PC-9 (cell line): ENCODE data around the gene EGFR. TPM values are rescaled to one million over a fixed set of nuclear protein-coding genes. Genes with fewer than 3 reads are reported as not detected.

Source experiments
- BruUV-seq: library from RNA; stranded (reverse); fragments of 400-500 nt; replicated peaks from 2 replicates; lab custom pipeline; 2021; lab: Mats Ljungman, UMichigan
- CTCF ChIA-PET: fragments of 300-600 bp; sonication (Branson Sonifier 250); formaldehyde crosslinking; loops from one replicate; lab custom pipeline; 2022; ENCODE audit warnings: antibody characterized with exemption; lab: Charles Lee
- POLR2A ChIA-PET: fragments of 300-600 bp; sonication (Branson Sonifier 250); formaldehyde crosslinking; loops from one replicate; lab custom pipeline; 2022; ENCODE audit warnings: antibody characterized with exemption; ENCODE audit not compliant: unreplicated experiment; lab: Charles Lee
- DNase-seq, 2 experiments: peaks; one replicate each; pipeline versions ENCODE4 v3.0.0 to v3.0.0-alpha.2; 2015 to 2022; ENCODE audit warnings: mixed read lengths in 1 of 2
- H2AFZ ChIP-seq: fragments of 200-600 bp; sonication (generic); 2 replicates; pipeline ENCODE4 v1.8.1; 2017; ENCODE audit warnings: antibody characterized with exemption
- H3F3A ChIP-seq: fragments of 200-600 bp; sonication (generic); 2 replicates; pipeline ENCODE4 v1.8.1; 2017; ENCODE audit warnings: antibody characterized with exemption, mild to moderate bottlenecking, low read depth; ENCODE audit not compliant: insufficient read depth
- H3K27ac ChIP-seq: fragments of 200-600 bp; sonication (generic); 2 replicates; pipeline ENCODE4 v1.6.1; 2016; ENCODE audit warnings: mixed run types
- H3K27me3 ChIP-seq: fragments of 200-600 bp; sonication (generic); 2 replicates; pipeline ENCODE4 v1.6.1; 2016; ENCODE audit warnings: low read depth, mixed run types; ENCODE audit not compliant: insufficient read depth
- H3K36me3 ChIP-seq: fragments of 200-600 bp; sonication (generic); 2 replicates; pipeline ENCODE4 v1.6.1; 2016; ENCODE audit warnings: low read depth, mixed run types
- H3K4me1 ChIP-seq: fragments of 200-600 bp; sonication (generic); replicated peaks from 2 replicates; pipeline ENCODE4 v1.6.1; 2016; ENCODE audit warnings: mixed run types; ENCODE audit not compliant: insufficient read depth
- H3K4me2 ChIP-seq: fragments of 200-600 bp; sonication (generic); 2 replicates; pipeline ENCODE4 v1.6.1; 2017; ENCODE audit warnings: mixed run types
- H3K4me3 ChIP-seq: fragments of 200-600 bp; sonication (generic); 2 replicates; pipeline ENCODE4 v1.6.1; 2016; ENCODE audit warnings: mixed run types
- H3K79me2 ChIP-seq: fragments of 200-600 bp; sonication (generic); 2 replicates; pipeline ENCODE4 v1.6.1; 2017; ENCODE audit warnings: low read depth, mixed run types
- H3K9me2 ChIP-seq: fragments of 200-600 bp; sonication (generic); 2 replicates; pipeline ENCODE4 v1.8.1; 2017; ENCODE audit warnings: mild to moderate bottlenecking; ENCODE audit not compliant: insufficient read depth
- H3K9me3 ChIP-seq: fragments of 200-600 bp; sonication (generic); 2 replicates; pipeline ENCODE4 v1.8.1; 2016; ENCODE audit warnings: low read depth; ENCODE audit not compliant: insufficient read depth
- H4K20me1 ChIP-seq: fragments of 200-600 bp; sonication (generic); 2 replicates; pipeline ENCODE4 v1.8.1; 2017; ENCODE audit not compliant: insufficient read depth
- CTCF ChIP-seq: fragments of 200-600 bp; sonication (generic); conservative IDR thresholded peaks from 2 replicates; pipeline ENCODE4 v1.6.1; 2017; ENCODE audit warnings: mixed run types, antibody characterized with exemption, mild to moderate bottlenecking, moderate library complexity
- EZH2 ChIP-seq: fragments of 200-600 bp; sonication (generic); IDR thresholded peaks from 2 replicates; pipeline ENCODE4 v1.8.0; 2017; ENCODE audit warnings: antibody characterized with exemption, low read depth
- intact Hi-C: fragments of 100-400 bp; cut with micrococcal nuclease; formaldehyde crosslinking; loops from one replicate; pipeline ENCODE4 v1.10.0; 2022; ENCODE audit not compliant: unreplicated experiment
- total RNA-seq: library from RNA; stranded (reverse); gene quantifications from 2 replicates; pipeline ENCODE4 v1.2.3, GENCODE V29; 2021

EGFR gene
- total RNA-seq, 1 experiment from 2014 or later: 342 TPM

GRCh38 chr7:55241958-55242357, 223.1 kb downstream of the EGFR start:
- peaks cover 6% of the 10 kb centered on the region; the same call in 1 of the 2 replicates for H3K4me1 ChIP-seq
- H3K36me3 ChIP-seq: no peaks in the 10 kb centered on the region
- no peaks in the 10 kb centered on the region for H4K20me1 ChIP-seq
- intact Hi-C loops: no loop called here
- H3K9me3 ChIP-seq: no peaks in the 10 kb centered on the region
- no peak overlapping the region for H3K4me3 ChIP-seq
- no peak for TF ChIP-seq CTCF
- no peak for TF ChIP-seq EZH2
- peaks cover 32% of the 10 kb centered on the region for H3K27me3 ChIP-seq
- H3K79me2 ChIP-seq: no peaks in the 10 kb centered on the region
- H3F3A ChIP-seq: no peaks in the 10 kb centered on the region
- POLR2A ChIA-PET: no interaction called here
- no peak overlapping the region for H3K27ac ChIP-seq
- H3K4me2 ChIP-seq: no peak overlapping the region
- no peak for DNase-seq
- H3K9me2 ChIP-seq: no peaks in the 10 kb centered on the region
- CTCF ChIA-PET: no interaction called here
- no peak overlapping the region for H2AFZ ChIP-seq
- no TSS peak for BruUV-seq

- no peak overlapping the region for H3K4me3 ChIP-seq
- no peak overlapping the region for H3K27ac ChIP-seq
- ChIA-PET CTCF (no interaction called here), POLR2A (interaction anchor here (0.7 kb wide), 1 partner anchor 219 kb away, joined by 9 read pairs; no protein-coding TSS in a partner anchor)
- no peaks in the 10 kb centered on the region for H3K79me2 ChIP-seq
- no peaks in the 10 kb centered on the region for H3K36me3 ChIP-seq
- no peaks in the 10 kb centered on the region for H4K20me1 ChIP-seq
- BruUV-seq: no TSS peak
- H3K27me3 ChIP-seq: peaks cover 25% of the 10 kb centered on the region
- 0 out of 2 replicates have a peak, but pooled peaks cover 1% of the 10 kb centered on the region for H3F3A ChIP-seq
- no peaks in the 10 kb centered on the region for H3K9me3 ChIP-seq
- peaks cover 12% of the 10 kb centered on the region for H3K4me1 ChIP-seq
- H3K4me2 ChIP-seq: no peak overlapping the region
- no peak for TF ChIP-seq EZH2
- no peak for TF ChIP-seq CTCF
- no peak overlapping the region for H2AFZ ChIP-seq
- no peak for DNase-seq
- no peaks in the 10 kb centered on the region for H3K9me2 ChIP-seq
- intact Hi-C loops: no loop called here
These were observed 223.8 kb downstream of the EGFR start for GRCh38 chr7:55242613-55243012.

GRCh38 chr7:55244006-55244745, 225.4 kb downstream of the EGFR start:
- DNase-seq: no peak
- ChIA-PET POLR2A (interaction anchor here (0.7 kb wide), 1 partner anchor 485 kb away, joined by 3 read pairs; the partner anchor contains the start of gene SEC61G), CTCF (interaction anchor here (1.7 kb wide), 1 partner anchor 11 kb away, joined by 16 read pairs; no protein-coding TSS in a partner anchor)
- no peaks in the 10 kb centered on the region for H3K9me2 ChIP-seq
- H3K4me2 ChIP-seq: no peak overlapping the region
- no peak overlapping the region for H3K4me3 ChIP-seq
- intact Hi-C loops: loop anchor here (2.0 kb wide), 2 partner anchors 33 to 111 kb away; no protein-coding TSS in a partner anchor
- no peaks in the 10 kb centered on the region for H3K9me3 ChIP-seq
- peaks cover 17% of the 10 kb centered on the region for H3K4me1 ChIP-seq
- H4K20me1 ChIP-seq: no peaks in the 10 kb centered on the region
- TF ChIP-seq CTCF (no peak), EZH2 (no peak)
- H2AFZ ChIP-seq: no peak overlapping the region
- H3K36me3 ChIP-seq: no peaks in the 10 kb centered on the region
- no peaks in the 10 kb centered on the region for H3K79me2 ChIP-seq
- BruUV-seq: no TSS peak
- 0 out of 2 replicates have a peak, but pooled peaks cover 4% of the 10 kb centered on the region for H3F3A ChIP-seq
- peaks cover 9% of the 10 kb centered on the region; the same call in 1 of the 2 replicates for H3K27me3 ChIP-seq
- no peak overlapping the region for H3K27ac ChIP-seq
